D721Med (cell line): ENCODE measurements around the gene TEDC2.

Experiments used
- DNase-seq: peaks from one replicate; pipeline ENCODE4 v3.0.0; 2011; ENCODE audit warnings: low spot score; ENCODE audit not compliant: insufficient read length
- FAIRE-seq: peaks from 2 replicates; lab custom pipeline; 2011; peaks lifted over from hg19 to GRCh38; lab: Jason Lieb, UNC
- CTCF ChIP-seq: IDR thresholded peaks from 2 replicates; pipeline ENCODE4 v1.5.1; 2012; ENCODE audit warnings: mild to moderate bottlenecking, control low read depth; ENCODE audit not compliant: insufficient read depth; ENCODE audit errors: missing control alignments

Gene TEDC2

GRCh38 chr16:2470603-2471015 is 10.7 kb downstream of the TEDC2 start:
- no peak for FAIRE-seq
- TF ChIP-seq CTCF: no peak
- DNase-seq: no peak

- FAIRE-seq (no peak), DNase-seq (peak; percentile 83)
- no peak for TF ChIP-seq CTCF
Measured at GRCh38 chr16:2471016-2471652, 11.2 kb downstream of the TEDC2 start, which contains the start of gene NTN3. Gene NTN3, plus strand, starts transcription at chr16:2471297. Its CDS starts 405 bp downstream, at chr16:2471702.

- no peak for TF ChIP-seq CTCF
- DNase-seq (no peak), FAIRE-seq (no peak)
Measured at GRCh38 chr16:2471653-2472487, 12.0 kb downstream of the TEDC2 start.

GRCh38 chr16:2472488-2472864 is 12.6 kb downstream of the TEDC2 start:
- FAIRE-seq (no peak), DNase-seq (no peak)
- no peak for TF ChIP-seq CTCF

- DNase-seq: no peak
- FAIRE-seq: no peak
- TF ChIP-seq CTCF: no peak
Measured at GRCh38 chr16:2472885-2473445, 13.1 kb downstream of the TEDC2 start.

GRCh38 chr16:2473446-2473926 is 13.6 kb downstream of the TEDC2 start:
- FAIRE-seq: no peak
- DNase-seq: no peak
- TF ChIP-seq CTCF: no peak
